ENCODE measurements around the gene TMEM132C.

GRCh38 chr12:128261757-128262156 is 5.2 kb upstream of the TMEM132C start:
- no peak for TF ChIP-seq CTCF (IDR thresholded peaks at IDR 0.05)
- TF ChIP-seq POLR2A (IDR thresholded peaks at IDR 0.05): no peak

Measured in esophagus squamous epithelium (tissue), 4 donors.